ENCODE data around the gene SFXN4.
"Not testable (repeated sequence)": the region's sequence is repeated elsewhere in the genome, so short reads cannot be mapped to it uniquely, and the experiment has no call there.

Gene SFXN4

DNA sequence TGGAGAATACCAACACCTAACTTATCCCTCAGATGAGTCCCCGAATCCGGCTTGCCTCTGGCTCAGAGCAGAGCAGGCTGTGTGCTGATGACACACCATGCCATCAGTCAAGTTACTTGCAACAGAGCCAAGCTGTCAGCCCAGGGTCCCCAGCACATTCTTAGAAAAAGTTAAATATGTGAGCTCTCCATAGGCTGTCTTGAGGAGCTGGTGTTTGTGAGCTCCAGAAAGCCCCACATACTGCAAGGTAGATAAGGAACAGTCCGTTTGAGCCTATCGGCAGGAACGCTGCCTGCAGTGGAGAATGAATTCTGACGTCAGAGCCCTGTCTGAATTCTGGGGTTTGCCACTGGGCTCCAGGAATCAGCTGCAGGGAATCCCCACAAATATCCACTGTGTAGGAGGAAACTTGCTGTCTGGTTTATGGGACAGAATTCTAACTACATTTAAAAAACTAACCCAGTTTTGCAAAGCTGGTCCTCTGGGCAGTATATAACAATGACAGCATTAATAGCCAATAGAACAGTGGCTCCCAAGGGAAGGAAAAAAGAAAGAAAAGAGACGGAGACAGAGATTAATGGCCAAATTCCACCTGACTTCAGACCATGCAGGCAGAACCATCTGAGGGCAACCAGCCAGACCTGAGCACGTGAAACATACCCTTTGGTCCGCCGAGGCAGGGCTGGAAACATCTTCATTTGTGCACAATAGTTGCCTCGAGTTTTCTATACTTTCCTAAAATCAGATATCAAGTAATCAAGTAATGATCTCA, 3.6 kb downstream of the SFXN4 start:
- Histone ChIP-seq H3K27me3 (no peaks in the 10 kb centered on the region), H3K9me3 (no peaks in the 10 kb centered on the region), H3K27ac (no peak overlapping the region), H3K4me1 (peaks cover 0 to 18% (median 8%) of the 10 kb centered on the region in 4 donors), H3K36me3 (peaks cover 16 to 47% (median 23%) of the 10 kb centered on the region in 3 donors), H3K4me3 (no peak overlapping the region)
- TF ChIP-seq, protein P1, sequence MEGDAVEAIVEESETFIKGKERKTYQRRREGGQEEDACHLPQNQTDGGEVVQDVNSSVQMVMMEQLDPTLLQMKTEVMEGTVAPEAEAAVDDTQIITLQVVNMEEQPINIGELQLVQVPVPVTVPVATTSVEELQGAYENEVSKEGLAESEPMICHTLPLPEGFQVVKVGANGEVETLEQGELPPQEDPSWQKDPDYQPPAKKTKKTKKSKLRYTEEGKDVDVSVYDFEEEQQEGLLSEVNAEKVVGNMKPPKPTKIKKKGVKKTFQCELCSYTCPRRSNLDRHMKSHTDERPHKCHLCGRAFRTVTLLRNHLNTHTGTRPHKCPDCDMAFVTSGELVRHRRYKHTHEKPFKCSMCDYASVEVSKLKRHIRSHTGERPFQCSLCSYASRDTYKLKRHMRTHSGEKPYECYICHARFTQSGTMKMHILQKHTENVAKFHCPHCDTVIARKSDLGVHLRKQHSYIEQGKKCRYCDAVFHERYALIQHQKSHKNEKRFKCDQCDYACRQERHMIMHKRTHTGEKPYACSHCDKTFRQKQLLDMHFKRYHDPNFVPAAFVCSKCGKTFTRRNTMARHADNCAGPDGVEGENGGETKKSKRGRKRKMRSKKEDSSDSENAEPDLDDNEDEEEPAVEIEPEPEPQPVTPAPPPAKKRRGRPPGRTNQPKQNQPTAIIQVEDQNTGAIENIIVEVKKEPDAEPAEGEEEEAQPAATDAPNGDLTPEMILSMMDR (IDR thresholded peaks at IDR 0.05) = no peak
- DNase-seq = peak in 1 of 2 donors; percentile 21
- intact Hi-C loops (cut with DNase I; ENCODE audit: low total_unique reads) = no loop called here

DNA sequence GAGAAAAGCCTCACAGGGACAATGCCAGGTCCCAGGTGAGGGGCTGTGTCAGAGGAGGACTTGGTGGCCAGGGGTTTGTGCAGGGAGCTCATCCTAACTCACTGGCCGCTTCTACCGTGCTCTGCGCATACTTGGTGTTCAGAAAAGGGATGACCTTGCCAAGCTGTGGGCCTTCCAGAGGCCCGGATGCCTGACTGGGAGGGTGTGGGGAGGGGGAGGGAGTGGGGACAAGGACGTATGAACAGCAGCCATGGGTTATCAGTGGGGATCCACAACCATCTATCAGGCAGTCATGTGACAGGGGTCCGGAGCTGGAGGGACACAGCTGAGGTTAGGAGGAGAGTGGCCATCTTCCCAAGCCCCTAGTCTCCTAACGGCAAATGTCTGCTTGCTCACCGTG, 6.2 kb downstream of the SFXN4 start:
- no peak overlapping the region for H3K27ac ChIP-seq
- H3K4me1 ChIP-seq = peaks cover 0 to 2% (median under 1%) of the 10 kb centered on the region in 4 donors
- no peaks in the 10 kb centered on the region for H3K9me3 ChIP-seq
- TF ChIP-seq, protein P1 (IDR thresholded peaks at IDR 0.05) = no peak
- H3K4me3 ChIP-seq = no peak overlapping the region
- peak in 1 of 2 donors; percentile 52 for DNase-seq
- peaks cover 42 to 72% (median 47%) of the 10 kb centered on the region in 3 donors for H3K36me3 ChIP-seq
- intact Hi-C loops (cut with DNase I; ENCODE audit: low total_unique reads) = no loop called here
- H3K27me3 ChIP-seq = no peaks in the 10 kb centered on the region

DNA sequence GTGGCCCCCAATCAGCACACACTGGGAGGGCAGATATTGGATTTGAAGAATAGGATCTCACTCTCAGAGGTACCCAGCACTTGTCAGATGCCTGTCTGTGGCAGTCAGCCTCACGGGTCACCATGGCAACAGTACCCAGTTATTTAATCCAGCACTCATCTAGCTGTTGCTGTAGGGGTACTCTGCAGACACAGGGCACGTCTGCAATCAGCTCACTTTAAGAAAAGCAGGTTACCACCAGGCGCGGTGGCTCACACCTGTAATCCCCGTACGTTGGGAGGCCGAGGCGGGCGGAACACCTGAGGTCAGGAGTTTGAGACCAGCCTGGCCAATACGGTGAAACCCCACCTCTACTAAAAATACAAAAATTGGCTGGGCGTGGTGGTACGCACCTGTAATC, 11.9 kb downstream of the SFXN4 start:
- no peaks in the 10 kb centered on the region for H3K9me3 ChIP-seq
- H3K27me3 ChIP-seq = no peaks in the 10 kb centered on the region
- intact Hi-C loops (cut with DNase I; ENCODE audit: low total_unique reads) = no loop called here
- no peak overlapping the region for H3K4me3 ChIP-seq
- H3K27ac ChIP-seq = no peak overlapping the region
- H3K36me3 ChIP-seq = peaks cover 64 to 100% (median 86%) of the 10 kb centered on the region in 3 donors
- TF ChIP-seq, protein P1 (IDR thresholded peaks at IDR 0.05) = no peak
- no peaks in the 10 kb centered on the region for H3K4me1 ChIP-seq
- DNase-seq = peak in 1 of 2 donors; percentile 50

DNA sequence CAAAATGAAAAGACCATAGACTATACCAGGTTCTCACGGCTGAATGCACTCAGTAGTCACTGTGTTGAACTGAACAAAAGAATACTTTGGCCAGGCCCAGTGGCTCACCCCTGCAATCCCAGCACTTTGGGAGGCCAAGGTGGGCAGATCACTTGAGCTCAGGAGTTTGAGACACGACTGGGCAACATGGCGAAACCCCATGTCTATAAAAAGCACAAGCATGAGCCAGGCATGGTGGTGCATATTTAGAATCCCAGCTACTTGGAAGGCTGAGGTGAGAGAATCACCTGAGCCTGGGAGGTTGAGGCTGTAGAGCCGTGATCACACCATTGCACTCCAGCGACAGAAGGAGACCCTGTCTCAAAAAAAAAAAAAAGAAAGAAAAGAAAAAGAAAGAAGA, 12.5 kb downstream of the SFXN4 start:
- no peak overlapping the region for H3K4me3 ChIP-seq
- TF ChIP-seq, protein P1 (IDR thresholded peaks at IDR 0.05) = no peak
- no peaks in the 10 kb centered on the region for H3K4me1 ChIP-seq
- no peaks in the 10 kb centered on the region for H3K27me3 ChIP-seq
- peaks cover 62 to 100% (median 83%) of the 10 kb centered on the region in 3 donors for H3K36me3 ChIP-seq
- no peak overlapping the region for H3K27ac ChIP-seq
- DNase-seq = no peak
- intact Hi-C loops (cut with DNase I; ENCODE audit: low total_unique reads) = no loop called here
- H3K9me3 ChIP-seq = no peaks in the 10 kb centered on the region

DNA sequence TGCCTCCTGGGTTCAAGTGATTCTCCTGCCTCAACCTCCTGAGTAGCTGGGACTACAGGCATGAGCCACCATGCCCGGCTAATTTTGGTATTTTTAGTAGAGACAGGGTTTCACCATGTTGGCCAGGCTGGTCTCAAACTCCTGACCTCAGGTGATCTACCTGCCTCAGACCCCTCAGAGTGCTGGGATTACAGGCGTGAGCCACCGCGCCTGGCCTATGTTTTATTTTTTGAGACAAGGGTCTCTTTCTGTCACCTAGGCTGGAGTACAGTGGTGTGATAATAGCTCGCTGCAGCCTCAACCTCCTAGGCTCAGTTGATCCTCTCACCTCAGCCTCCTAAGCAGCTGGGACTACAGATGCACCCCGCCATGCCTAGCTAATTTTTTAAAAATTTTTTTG, 13.9 kb downstream of the SFXN4 start:
- peaks cover 62 to 99% (median 85%) of the 10 kb centered on the region in 3 donors for H3K36me3 ChIP-seq
- DNase-seq = peak in 1 of 2 donors; percentile 27

DNA sequence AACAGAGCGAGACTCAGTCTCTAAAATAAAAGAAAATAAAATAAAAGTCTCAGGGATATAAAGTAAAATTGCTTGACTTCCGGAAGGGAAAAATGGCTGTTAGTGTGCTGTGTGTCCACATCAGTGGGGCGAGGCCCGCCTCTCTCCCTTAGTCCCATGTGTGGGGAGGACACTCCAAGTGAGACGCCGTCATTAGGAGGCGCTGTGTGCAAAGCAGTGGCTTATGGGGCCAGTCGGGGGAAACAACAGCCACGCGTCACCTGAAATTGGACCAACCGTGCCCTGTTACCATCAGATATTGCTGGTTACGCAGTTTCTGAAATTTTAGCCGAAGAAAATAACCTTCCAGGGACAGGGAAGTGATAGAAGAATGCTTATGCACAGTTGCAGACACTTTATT, 15.8 kb downstream of the SFXN4 start:
- DNase-seq = peak; percentile 10 to 37
- Histone ChIP-seq H3K27ac (no peak overlapping the region), H3K27me3 (no peaks in the 10 kb centered on the region), H3K9me3 (no peaks in the 10 kb centered on the region), H3K4me1 (no peaks in the 10 kb centered on the region), H3K36me3 (peaks cover 46 to 90% (median 68%) of the 10 kb centered on the region in 3 donors), H3K4me3 (no peak overlapping the region)
- intact Hi-C loops (cut with DNase I; ENCODE audit: low total_unique reads) = no loop called here
- TF ChIP-seq, protein P1 (IDR thresholded peaks at IDR 0.05) = no peak

More for the DNA sequence above, 13.9 kb downstream of the SFXN4 start:
- H3K9me3 ChIP-seq; H3K27ac ChIP-seq; H3K4me1 ChIP-seq; H3K27me3 ChIP-seq; intact Hi-C loops (cut with DNase I; ENCODE audit: low total_unique reads); H3K4me3 ChIP-seq: not testable (repeated sequence)

All from tibial artery (tissue), 4 donors.